T1000 (cell line): ENCODE measurements around the gene TGM6.

Experiments used
- DNase-seq: peaks from one replicate; lab custom pipeline; 2025; ENCODE audit warnings: mixed read lengths; lab: John Stamatoyannopoulos, UW

Gene TGM6

GRCh38 chr20:2455771-2456497 is 75.2 kb downstream of the TGM6 start:
- DNase-seq, result no peak

GRCh38 chr20:2458919-2459499 is 78.3 kb downstream of the TGM6 start:
- no peak for DNase-seq

GRCh38 chr20:2459981-2460751 is 79.5 kb downstream of the TGM6 start:
- no peak for DNase-seq

GRCh38 chr20:2460752-2461424 is 80.2 kb downstream of the TGM6 start:
- no peak for DNase-seq

GRCh38 chr20:2462484-2462883 is 81.8 kb downstream of the TGM6 start:
- DNase-seq, result no peak

DNA sequence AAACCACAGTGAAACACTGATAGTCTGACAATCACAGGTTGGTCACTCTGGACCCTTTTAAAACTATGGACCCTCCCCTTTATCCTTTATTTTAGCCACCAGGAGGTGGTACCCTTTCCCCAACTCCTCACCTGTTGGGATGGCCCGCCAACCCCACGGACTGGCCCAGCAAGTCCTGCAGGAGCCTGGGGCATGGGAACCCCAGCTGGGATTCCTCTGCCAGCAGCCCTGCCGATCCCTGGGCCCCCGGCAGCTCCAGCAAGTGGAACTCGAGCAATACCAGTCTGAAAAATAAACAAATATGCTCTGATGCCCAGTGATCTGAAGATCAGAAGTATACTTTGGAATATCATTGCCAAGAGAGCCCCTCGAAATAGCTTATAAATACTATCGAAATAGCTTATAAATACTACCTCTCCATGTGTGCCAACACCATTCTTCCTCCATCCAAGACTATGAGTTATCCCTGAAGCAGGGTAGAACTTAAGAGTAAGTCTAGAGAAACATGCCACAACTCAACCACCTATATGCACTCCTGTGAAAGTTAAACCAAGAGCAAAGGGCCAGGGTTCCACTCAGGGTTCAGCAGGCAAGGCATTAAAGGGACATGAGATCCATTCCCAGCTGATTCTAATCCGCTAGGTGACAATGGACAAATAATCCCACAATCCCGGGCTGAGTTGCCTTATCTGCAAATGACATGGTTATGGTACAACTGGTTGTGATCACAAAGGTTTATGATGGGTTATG is 83.1 kb downstream of the TGM6 start:
- no peak for DNase-seq

DNA sequence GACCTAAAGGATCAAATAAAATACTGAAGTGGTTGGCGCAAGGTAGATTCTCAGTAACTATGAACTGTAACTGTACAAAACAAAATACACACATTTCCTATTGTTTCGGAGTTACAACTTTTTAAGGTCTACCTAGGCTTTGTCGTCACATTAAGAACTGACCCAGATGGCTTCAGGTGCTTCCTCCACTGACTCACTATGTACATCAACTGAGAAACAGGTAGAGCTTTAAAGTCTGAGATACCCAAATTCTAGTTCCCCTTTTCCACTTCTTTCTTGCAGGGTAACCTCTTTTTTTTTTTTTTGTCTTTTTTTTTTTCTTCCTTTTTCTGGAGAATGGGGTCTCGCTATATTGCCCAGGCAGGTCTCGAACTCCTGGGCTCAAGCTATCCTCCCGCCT is 84.4 kb downstream of the TGM6 start:
- DNase-seq, result no peak

DNA sequence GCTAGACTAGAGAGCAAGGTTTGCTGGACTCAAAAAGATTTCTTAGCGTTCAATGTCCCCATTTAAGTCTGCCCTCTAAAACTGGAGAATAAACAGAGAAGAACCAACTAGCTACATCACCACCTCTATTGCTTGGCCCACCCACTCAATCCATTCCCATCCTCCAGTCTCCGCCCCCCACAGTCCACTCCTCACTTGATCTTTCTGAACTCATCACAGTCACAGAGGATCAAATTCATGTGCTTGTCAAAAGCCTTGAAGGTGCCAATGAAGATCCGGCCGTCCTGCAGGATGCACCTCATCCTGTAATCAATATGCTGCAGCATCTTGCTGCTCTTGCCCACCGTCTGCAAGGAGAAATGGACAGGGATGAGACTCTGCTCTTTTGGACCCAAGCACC is 86.7 kb downstream of the TGM6 start:
- no peak for DNase-seq

DNA sequence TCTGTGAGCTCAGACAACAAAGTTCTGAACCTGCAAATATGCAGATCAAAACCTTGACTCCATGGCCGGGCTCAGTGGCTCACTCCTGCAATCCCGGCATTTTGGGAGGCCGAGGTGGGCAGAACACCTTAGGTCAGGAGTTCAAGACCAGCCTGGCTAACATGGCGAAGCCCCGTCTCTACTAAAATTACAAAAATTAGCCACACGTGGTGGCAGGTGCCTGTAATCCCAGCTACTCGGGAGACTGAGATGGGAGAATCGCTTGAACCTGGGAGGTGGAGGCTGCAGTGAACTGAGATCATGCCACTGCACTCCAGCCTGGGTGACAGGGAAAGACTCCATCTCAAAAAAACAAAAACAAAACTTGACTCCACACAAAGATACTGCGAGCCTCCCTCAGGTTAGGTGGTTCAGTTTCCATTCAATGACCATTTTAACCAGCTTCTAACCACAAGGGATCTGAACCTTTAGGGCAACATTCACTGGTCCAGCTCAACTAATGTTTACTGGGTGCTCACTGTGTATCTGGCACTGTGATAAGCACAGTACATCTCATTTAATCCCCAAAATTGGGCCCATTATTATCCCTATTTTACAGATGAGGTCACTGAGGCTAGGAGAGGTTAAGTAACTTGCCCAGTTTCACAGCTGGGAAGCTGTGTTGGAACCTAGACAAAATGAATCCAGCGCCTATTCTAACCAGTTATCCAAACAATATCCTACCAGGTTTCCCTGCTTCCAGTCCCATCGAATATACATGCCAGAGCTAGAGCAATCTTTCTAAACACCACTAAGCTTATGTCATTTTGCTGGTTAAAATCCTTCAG is 88.1 kb downstream of the TGM6 start:
- no peak for DNase-seq

GRCh38 chr20:2469991-2470422 is 89.3 kb downstream of the TGM6 start:
- DNase-seq, result peak; percentile 29

GRCh38 chr20:2470423-2471193 is 89.9 kb downstream of the TGM6 start, which contains the start of gene SNRPB:
SNRPB (minus strand) TSS chr20:2470789; CDS start chr20:2470690, 99 bp downstream.
- DNase-seq, result peak; percentile 94

DNA sequence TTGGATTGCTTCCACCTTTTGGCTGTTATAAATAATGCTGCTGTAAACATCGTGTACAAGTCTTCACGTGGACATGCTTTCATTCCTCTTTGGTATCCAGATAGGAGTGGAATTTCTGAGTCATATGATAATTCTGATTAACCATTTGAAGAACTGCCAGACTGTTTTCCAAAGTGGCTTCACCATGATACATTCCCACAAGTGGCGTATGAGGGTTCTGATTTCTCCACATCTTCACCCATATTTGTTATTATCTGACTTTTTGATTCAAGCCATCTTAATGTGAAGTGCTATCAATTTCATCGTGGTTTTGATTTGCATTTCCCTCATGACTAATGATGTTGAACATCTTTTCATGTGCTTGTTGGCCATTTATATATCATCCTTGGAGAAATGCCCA is 92.8 kb downstream of the TGM6 start:
- DNase-seq, result peak; percentile 26

DNA sequence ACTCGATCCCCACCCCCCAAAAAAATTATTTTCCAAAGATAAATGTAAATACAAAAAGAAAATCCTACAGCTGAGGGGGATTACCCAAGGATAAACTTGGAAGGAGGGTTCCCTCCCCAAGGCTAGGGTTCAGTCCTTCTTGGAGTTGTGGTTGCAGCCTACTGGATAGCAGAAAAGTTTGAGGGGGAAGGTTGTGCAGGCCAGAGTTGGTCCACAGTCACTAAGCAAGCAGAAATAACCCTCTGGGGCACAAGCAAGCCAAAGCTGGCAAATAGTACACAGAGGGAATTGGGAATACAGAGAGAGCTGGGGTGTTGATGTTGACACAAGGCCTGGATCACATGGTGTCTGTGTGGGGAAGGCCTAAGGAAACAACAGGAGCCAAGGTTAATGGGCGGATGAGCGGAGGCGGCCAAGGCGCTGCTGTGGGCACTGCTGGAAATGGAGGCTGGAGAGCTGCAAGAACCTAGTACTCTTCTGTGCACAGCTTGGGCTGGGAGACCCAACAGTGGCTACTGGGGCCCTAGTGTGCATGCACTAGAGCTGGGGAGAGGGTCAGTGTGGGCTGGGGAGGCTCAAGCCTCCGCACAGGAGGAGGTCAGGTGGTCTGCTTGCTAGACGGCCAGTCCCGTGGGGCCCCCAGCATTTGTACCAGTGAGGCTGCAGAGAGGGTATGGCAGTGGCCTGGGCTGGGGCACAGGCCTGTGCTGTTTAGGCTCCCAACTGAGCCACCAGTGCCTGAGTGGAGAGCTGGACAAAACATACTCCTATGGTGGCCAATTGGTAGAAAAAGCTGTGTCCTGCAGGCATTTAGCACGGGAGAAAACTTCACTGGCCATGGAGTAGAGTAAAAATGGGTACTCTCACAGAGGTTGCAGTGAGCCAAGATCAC is 95.4 kb downstream of the TGM6 start:
- DNase-seq, result no peak

GRCh38 chr20:2476742-2477615 is 96.3 kb downstream of the TGM6 start:
- no peak for DNase-seq

DNA sequence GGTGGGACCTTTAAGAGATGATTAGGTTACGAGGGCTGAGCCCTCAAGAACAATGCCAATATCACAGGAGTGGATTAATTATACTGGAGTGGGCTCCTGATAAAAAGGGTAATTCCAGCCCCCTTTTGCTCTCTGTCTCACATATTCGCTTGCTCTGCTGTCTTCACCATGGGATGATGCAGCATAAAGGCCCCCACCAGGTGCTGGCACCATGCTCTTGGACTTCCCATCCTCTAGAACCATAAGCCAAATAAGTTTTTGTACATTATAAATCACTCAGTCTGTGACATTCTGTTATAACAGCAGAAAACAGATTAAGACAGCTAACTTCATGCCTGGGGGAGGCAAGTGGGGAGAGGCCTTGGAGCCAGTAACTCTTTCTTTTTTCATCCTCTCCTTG is 99.7 kb downstream of the TGM6 start:
- no peak for DNase-seq
